HFFc6 (cell line): ENCODE measurements around the gene ABHD5. TPM values are rescaled to one million over a fixed set of nuclear protein-coding genes. Genes with fewer than 3 reads are reported as not detected.
A peak's percentile ranks its signal among the peaks of the same experiment; 100 is the strongest.

Source experiments
- DNase-seq: peaks from one replicate; pipeline ENCODE4 v3.0.0-alpha.2; 2018
- H3K27ac Mint-ChIP-seq: 2 replicates; pipeline ENCODE4 v1.8.0; 2020; ENCODE audit warnings: mild to moderate bottlenecking, mixed read lengths
- H3K27me3 Mint-ChIP-seq: 2 replicates; pipeline ENCODE4 v1.8.0; 2021; ENCODE audit warnings: mild to moderate bottlenecking, moderate library complexity, mixed read lengths; ENCODE audit not compliant: insufficient read depth
- H3K36me3 Mint-ChIP-seq: 2 replicates; pipeline ENCODE4 v1.8.0; 2021; ENCODE audit warnings: low read depth, mixed read lengths
- H3K4me1 Mint-ChIP-seq: 2 replicates; pipeline ENCODE4 v1.8.0; 2020; ENCODE audit warnings: low read depth, mixed read lengths
- H3K4me3 Mint-ChIP-seq: 2 replicates; pipeline ENCODE4 v1.8.0; 2020; ENCODE audit warnings: mild to moderate bottlenecking, moderate library complexity, mixed read lengths
- H3K9me3 Mint-ChIP-seq: 2 replicates; pipeline ENCODE4 v1.8.0; 2020; ENCODE audit warnings: mild to moderate bottlenecking, mixed read lengths
- CTCF ChIP-seq: fragments of 200-600 bp; sonication (generic); IDR thresholded peaks from 2 replicates; pipeline ENCODE4 v1.5.0; 2021; ENCODE audit warnings: antibody characterized with exemption, mild to moderate bottlenecking
- total RNA-seq, 6 experiments: library from RNA; stranded (reverse); fragmentation: NEBNext Ultra II Directional; extraction: Animal tissue kit (Norgen Biotek cat#: 25700); gene quantifications; 2 replicates in 1 of 6; 3 replicates in 5 of 6; pipeline ENCODE4 v1.2.3, GENCODE V29; 2021

Gene ABHD5
- total RNA-seq, 6 experiments from 2014 or later: 16.0 to 25.8 (median 18.1) TPM

GRCh38 chr3:43699864-43700263, 9.1 kb downstream of the ABHD5 start:
- H3K36me3 Mint-ChIP-seq: no peaks in the 10 kb centered on the region; the same call in 1 of the 2 replicates
- DNase-seq: peak; percentile 42
- H3K27me3 Mint-ChIP-seq: no peaks in the 10 kb centered on the region
- no peak overlapping the region for H3K27ac Mint-ChIP-seq
- peaks cover 28% of the 10 kb centered on the region for H3K4me1 Mint-ChIP-seq
- no peak overlapping the region for H3K4me3 Mint-ChIP-seq
- no peaks in the 10 kb centered on the region for H3K9me3 Mint-ChIP-seq
- peak; percentile 74 for TF ChIP-seq CTCF

GRCh38 chr3:43704697-43705096, 14.0 kb downstream of the ABHD5 start:
- H3K9me3 Mint-ChIP-seq: no peaks in the 10 kb centered on the region
- no peak overlapping the region for H3K27ac Mint-ChIP-seq
- no peak for TF ChIP-seq CTCF
- no peaks in the 10 kb centered on the region for H3K27me3 Mint-ChIP-seq
- H3K36me3 Mint-ChIP-seq: peaks cover 6% of the 10 kb centered on the region
- no peak for DNase-seq
- H3K4me1 Mint-ChIP-seq: peaks cover 37% of the 10 kb centered on the region
- no peak overlapping the region for H3K4me3 Mint-ChIP-seq

GRCh38 chr3:43706342-43706741, 15.6 kb downstream of the ABHD5 start:
- H3K9me3 Mint-ChIP-seq: no peaks in the 10 kb centered on the region
- no peak overlapping the region for H3K4me3 Mint-ChIP-seq
- no peaks in the 10 kb centered on the region for H3K27me3 Mint-ChIP-seq
- peaks cover 52% of the 10 kb centered on the region for H3K4me1 Mint-ChIP-seq
- H3K36me3 Mint-ChIP-seq: peaks cover 6% of the 10 kb centered on the region
- no peak for DNase-seq
- no peak for TF ChIP-seq CTCF
- no peak overlapping the region for H3K27ac Mint-ChIP-seq

- no peak overlapping the region for H3K4me3 Mint-ChIP-seq
- H3K27me3 Mint-ChIP-seq: no peaks in the 10 kb centered on the region
- peaks cover 14% of the 10 kb centered on the region for H3K36me3 Mint-ChIP-seq
- no peaks in the 10 kb centered on the region for H3K9me3 Mint-ChIP-seq
- DNase-seq: no peak
- H3K4me1 Mint-ChIP-seq: peaks cover 54% of the 10 kb centered on the region
- TF ChIP-seq CTCF: no peak
- H3K27ac Mint-ChIP-seq: no peak overlapping the region
Measured at GRCh38 chr3:43707266-43707665, 16.5 kb downstream of the ABHD5 start.

GRCh38 chr3:43707998-43708397, 17.3 kb downstream of the ABHD5 start:
- H3K9me3 Mint-ChIP-seq: no peaks in the 10 kb centered on the region
- peak; percentile 92 for DNase-seq
- H3K27me3 Mint-ChIP-seq: no peaks in the 10 kb centered on the region
- H3K4me3 Mint-ChIP-seq: no peak overlapping the region
- H3K4me1 Mint-ChIP-seq: peaks cover 54% of the 10 kb centered on the region
- H3K27ac Mint-ChIP-seq: peak overlapping the region; percentile 47; the same call in 1 of the 2 replicates
- peaks cover 21% of the 10 kb centered on the region for H3K36me3 Mint-ChIP-seq
- no peak for TF ChIP-seq CTCF

GRCh38 chr3:43709022-43709421, 18.3 kb downstream of the ABHD5 start:
- peak; percentile 45 for DNase-seq
- peaks cover 22% of the 10 kb centered on the region for H3K36me3 Mint-ChIP-seq
- H3K27ac Mint-ChIP-seq: peak overlapping the region; percentile 74
- H3K9me3 Mint-ChIP-seq: no peaks in the 10 kb centered on the region
- no peak overlapping the region for H3K4me3 Mint-ChIP-seq
- H3K27me3 Mint-ChIP-seq: no peaks in the 10 kb centered on the region; the same call in 1 of the 2 replicates
- peaks cover 54% of the 10 kb centered on the region for H3K4me1 Mint-ChIP-seq
- no peak for TF ChIP-seq CTCF
